Astrocyte (in vitro differentiated cells and primary cell): Measurements from ENCODE around the gene SMAP2. TPM values are rescaled to one million over a fixed set of nuclear protein-coding genes. Genes with fewer than 3 reads are reported as not detected.
A peak's percentile ranks its signal among the peaks of the same experiment; 100 is the strongest.

Source experiments
- DNase-seq: peaks from one replicate; pipeline ENCODE4 v3.0.0-alpha.2; 2010; ENCODE audit warnings: low read depth
- FAIRE-seq: peaks from 2 replicates; lab custom pipeline; 2011; peaks lifted over from hg19 to GRCh38; lab: Jason Lieb, UNC
- H2AFZ ChIP-seq: 2 replicates; pipeline ENCODE4 v1.6.0; 2012; ENCODE audit warnings: low read depth, low read length, inconsistent platforms
- H3K27ac ChIP-seq: 2 replicates; pipeline ENCODE4 v1.5.1; 2011; ENCODE audit warnings: low read depth, low read length, inconsistent platforms
- H3K27me3 ChIP-seq: 2 replicates; pipeline ENCODE4 v1.6.0; 2011; ENCODE audit warnings: low read length, inconsistent platforms; ENCODE audit not compliant: insufficient read depth
- H3K36me3 ChIP-seq: 2 replicates; pipeline ENCODE4 v1.5.1; 2011; ENCODE audit warnings: low read length, inconsistent platforms; ENCODE audit not compliant: insufficient read depth
- H3K4me1 ChIP-seq: 2 replicates; pipeline ENCODE4 v1.5.1; 2011; ENCODE audit warnings: low read length, inconsistent platforms; ENCODE audit not compliant: insufficient read depth
- H3K4me2 ChIP-seq: 2 replicates; pipeline ENCODE4 v1.6.0; 2012; ENCODE audit warnings: low read length, inconsistent platforms
- H3K4me3 ChIP-seq: 2 replicates; pipeline ENCODE4 v1.5.1; 2011; ENCODE audit warnings: low read depth, mild to moderate bottlenecking, low read length, inconsistent platforms; ENCODE audit not compliant: insufficient read depth
- H3K79me2 ChIP-seq: 2 replicates; pipeline ENCODE4 v1.6.0; 2012; ENCODE audit warnings: mild to moderate bottlenecking, low read length, inconsistent platforms; ENCODE audit not compliant: insufficient read depth
- H3K9ac ChIP-seq: 2 replicates; pipeline ENCODE4 v1.6.0; 2012; ENCODE audit warnings: mild to moderate bottlenecking, low read length, inconsistent platforms
- H3K9me3 ChIP-seq: 2 replicates; pipeline ENCODE4 v1.5.1; 2012; ENCODE audit warnings: low read depth, mild to moderate bottlenecking, low read length, inconsistent platforms; ENCODE audit not compliant: insufficient read depth
- H4K20me1 ChIP-seq: 2 replicates; pipeline ENCODE4 v1.6.0; 2012; ENCODE audit warnings: low read length, inconsistent platforms; ENCODE audit not compliant: insufficient read depth
- H3K27ac Mint-ChIP-seq: one replicate; pipeline ENCODE4 v1.8.0; 2021; ENCODE audit warnings: mild to moderate bottlenecking, mixed read lengths; ENCODE audit not compliant: unreplicated experiment
- H3K27me3 Mint-ChIP-seq: one replicate; pipeline ENCODE4 v1.8.0; 2021; ENCODE audit warnings: low read depth, mixed read lengths; ENCODE audit not compliant: unreplicated experiment
- H3K36me3 Mint-ChIP-seq: one replicate; pipeline ENCODE4 v1.8.0; 2021; ENCODE audit warnings: low read depth, mixed read lengths; ENCODE audit not compliant: unreplicated experiment
- H3K4me1 Mint-ChIP-seq: one replicate; pipeline ENCODE4 v1.8.0; 2021; ENCODE audit warnings: low read depth, mixed read lengths; ENCODE audit not compliant: unreplicated experiment
- H3K4me3 Mint-ChIP-seq: one replicate; pipeline ENCODE4 v1.8.0; 2021; ENCODE audit warnings: mild to moderate bottlenecking, moderate library complexity, mixed read lengths; ENCODE audit not compliant: unreplicated experiment
- H3K9me3 Mint-ChIP-seq: one replicate; pipeline ENCODE4 v1.8.0; 2021; ENCODE audit warnings: mild to moderate bottlenecking, mixed read lengths; ENCODE audit not compliant: unreplicated experiment
- CTCF ChIP-seq: IDR thresholded peaks from 2 replicates; pipeline ENCODE4 v1.5.1; 2011; ENCODE audit warnings: low read depth, mild to moderate bottlenecking, inconsistent platforms, low read length, moderate library complexity; ENCODE audit not compliant: insufficient read depth
- EZH2 ChIP-seq: IDR thresholded peaks from 2 replicates; pipeline ENCODE4 v1.6.1; 2012; ENCODE audit warnings: mild to moderate bottlenecking, low read length, inconsistent platforms; ENCODE audit not compliant: insufficient read depth
- total RNA-seq: library from RNA; stranded (reverse); gene quantifications from 2 replicates; pipeline ENCODE4 v1.2.1, GENCODE V29; 2021

The SMAP2 gene
- total RNA-seq, 1 donor from 2014 or later = 16.8 TPM

DNA sequence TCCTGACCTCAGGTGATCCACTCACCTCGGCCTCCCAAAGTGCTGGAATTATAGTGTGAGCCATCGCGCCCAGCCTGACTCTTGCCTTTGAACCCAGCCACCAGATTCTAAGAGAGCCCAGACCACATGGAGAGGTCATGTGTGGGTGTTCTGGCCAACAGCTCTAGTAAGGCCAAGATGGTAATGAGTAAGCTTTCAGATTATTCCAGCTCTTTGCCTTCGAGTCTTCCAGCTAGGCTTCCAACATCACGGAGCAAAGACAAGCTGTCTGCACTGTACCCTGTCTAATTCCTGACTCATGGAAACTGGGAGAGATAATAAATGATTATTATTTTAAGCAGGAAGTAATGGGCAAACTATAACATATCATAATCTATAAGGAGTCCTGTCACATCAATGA, 61.9 kb downstream of the SMAP2 start:
- Mint-ChIP-seq H3K27ac (no peak overlapping the region), H3K9me3 (peaks cover 1% of the 10 kb centered on the region), H3K36me3 (peaks cover 5% of the 10 kb centered on the region), H3K4me1 (peaks cover 2% of the 10 kb centered on the region), H3K4me3 (no peak overlapping the region), H3K27me3 (no peaks in the 10 kb centered on the region)
- H3K27ac ChIP-seq = peak overlapping the region; percentile 7
- H3K4me2 ChIP-seq = peak overlapping the region; percentile 3
- H3K4me1 ChIP-seq = peaks cover 14% of the 10 kb centered on the region
- H3K9ac ChIP-seq = no peak overlapping the region
- no peaks in the 10 kb centered on the region for H3K27me3 ChIP-seq
- TF ChIP-seq CTCF (no peak), EZH2 (no peak)
- no peaks in the 10 kb centered on the region for H4K20me1 ChIP-seq
- no peaks in the 10 kb centered on the region for H3K36me3 ChIP-seq
- no peaks in the 10 kb centered on the region for H3K79me2 ChIP-seq
- no peak overlapping the region for H3K4me3 ChIP-seq
- FAIRE-seq = no peak
- H3K9me3 ChIP-seq = no peaks in the 10 kb centered on the region
- peak; percentile 91 for DNase-seq
- no peak overlapping the region for H2AFZ ChIP-seq

DNA sequence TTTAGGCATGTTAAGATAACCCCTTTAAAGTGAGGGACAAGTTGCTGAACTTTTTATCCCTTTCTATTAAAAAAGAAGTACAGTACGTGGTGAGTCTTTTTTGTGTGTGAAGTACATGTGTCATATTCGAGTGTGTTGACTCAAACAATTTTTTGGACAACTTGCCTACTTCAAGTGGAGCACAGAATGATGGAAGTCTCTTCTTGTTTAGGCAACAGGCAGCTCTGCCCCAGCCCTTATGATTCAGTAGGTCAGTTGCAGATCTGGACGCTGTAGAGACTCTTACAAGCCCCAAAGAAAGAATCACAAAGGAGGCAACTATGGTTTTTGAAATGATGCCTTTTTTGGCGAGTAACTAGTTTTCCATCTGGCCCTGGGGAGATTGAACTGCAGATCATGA, 62.3 kb downstream of the SMAP2 start:
- Mint-ChIP-seq H3K36me3 (peaks cover 5% of the 10 kb centered on the region), H3K9me3 (no peaks in the 10 kb centered on the region), H3K4me3 (no peak overlapping the region), H3K4me1 (peaks cover 2% of the 10 kb centered on the region), H3K27ac (no peak overlapping the region), H3K27me3 (no peaks in the 10 kb centered on the region)
- H3K9me3 ChIP-seq = no peaks in the 10 kb centered on the region
- no peaks in the 10 kb centered on the region for H3K79me2 ChIP-seq
- TF ChIP-seq EZH2 (no peak), CTCF (no peak)
- H4K20me1 ChIP-seq = no peaks in the 10 kb centered on the region
- peaks cover 14% of the 10 kb centered on the region for H3K4me1 ChIP-seq
- H2AFZ ChIP-seq = no peak overlapping the region
- DNase-seq (peak; percentile 77), FAIRE-seq (no peak)
- H3K27ac ChIP-seq = peak overlapping the region; percentile 7
- H3K4me2 ChIP-seq = peak overlapping the region; percentile 3
- no peaks in the 10 kb centered on the region for H3K36me3 ChIP-seq
- no peaks in the 10 kb centered on the region for H3K27me3 ChIP-seq
- no peak overlapping the region for H3K9ac ChIP-seq
- H3K4me3 ChIP-seq = no peak overlapping the region

GRCh38 chr1:40438391-40439015, 65.0 kb downstream of the SMAP2 start:
- Mint-ChIP-seq H3K4me3 (no peak overlapping the region), H3K36me3 (peaks cover 2% of the 10 kb centered on the region), H3K9me3 (no peaks in the 10 kb centered on the region), H3K4me1 (no peaks in the 10 kb centered on the region), H3K27me3 (no peaks in the 10 kb centered on the region), H3K27ac (no peak overlapping the region)
- no peak overlapping the region for H3K9ac ChIP-seq
- no peaks in the 10 kb centered on the region for H4K20me1 ChIP-seq
- no peak for DNase-seq
- TF ChIP-seq CTCF = peak; percentile 72
- no peak for TF ChIP-seq EZH2
- H3K27me3 ChIP-seq = no peaks in the 10 kb centered on the region
- FAIRE-seq = peak; percentile 5
- H3K4me3 ChIP-seq = no peak overlapping the region
- no peak overlapping the region for H3K27ac ChIP-seq
- no peak overlapping the region for H2AFZ ChIP-seq
- no peak overlapping the region for H3K4me2 ChIP-seq
- no peaks in the 10 kb centered on the region for H3K9me3 ChIP-seq
- H3K4me1 ChIP-seq = peaks cover 14% of the 10 kb centered on the region
- H3K36me3 ChIP-seq = no peaks in the 10 kb centered on the region
- no peaks in the 10 kb centered on the region for H3K79me2 ChIP-seq
